Upper lobe of left lung (tissue), 4 donors: ENCODE measurements around the gene ETS1.

Source experiments
- EP300 ChIP-seq, 4 donors: sonication (generic); formaldehyde crosslinking; IDR thresholded peaks; one replicate each; pipeline ENCODE4 v1.5.1; 2017; ENCODE audit warnings: antibody characterized with exemption in 4 of 4, control low read depth in 2 of 4
- TF ChIP-seq, protein P1 (sequence below), 6 experiments: fragments of 450-650 bp in 4 of 6; fragments of 200-600 bp in 2 of 6; sonication (generic) in 2 of 6; IDR thresholded peaks; one replicate each; pipeline ENCODE4 v1.5.1; 2016 to 2019; ENCODE audit warnings: antibody characterized with exemption in 6 of 6

DNA sequence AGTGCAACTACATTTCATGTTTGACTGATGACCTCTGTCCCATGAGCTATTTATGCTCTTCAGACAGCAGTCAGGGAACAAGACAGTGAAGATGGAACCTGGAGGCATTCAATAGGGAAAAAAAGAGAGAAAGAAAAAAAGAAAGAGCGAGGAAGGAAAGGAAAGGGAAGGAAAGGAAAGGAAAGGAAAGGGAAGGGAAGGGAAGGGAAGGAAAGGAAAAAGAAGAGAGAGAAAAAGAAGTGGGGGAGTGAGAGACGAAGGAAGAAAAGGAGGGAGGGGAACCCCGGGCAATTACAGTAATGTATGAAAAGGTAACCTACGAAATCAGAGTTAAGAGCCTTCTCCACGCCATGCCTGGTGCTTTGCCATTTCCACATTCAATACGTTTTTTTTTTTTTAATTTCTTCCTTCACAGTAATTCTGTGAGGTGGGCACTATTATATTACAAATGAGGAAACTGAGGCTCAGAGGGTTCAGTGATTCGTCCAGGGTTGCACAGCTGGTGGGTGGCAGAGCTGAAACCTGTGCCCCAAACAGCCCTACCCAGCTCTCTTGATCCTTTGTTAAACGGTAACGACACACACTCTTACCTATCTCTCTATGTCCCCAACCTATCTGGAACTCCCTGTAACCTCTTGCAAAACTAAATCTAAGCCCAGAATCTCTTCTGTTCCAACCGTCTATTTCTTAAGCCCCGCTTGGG lies 39.3 kb downstream of the ETS1 start:
- TF ChIP-seq, protein P1, sequence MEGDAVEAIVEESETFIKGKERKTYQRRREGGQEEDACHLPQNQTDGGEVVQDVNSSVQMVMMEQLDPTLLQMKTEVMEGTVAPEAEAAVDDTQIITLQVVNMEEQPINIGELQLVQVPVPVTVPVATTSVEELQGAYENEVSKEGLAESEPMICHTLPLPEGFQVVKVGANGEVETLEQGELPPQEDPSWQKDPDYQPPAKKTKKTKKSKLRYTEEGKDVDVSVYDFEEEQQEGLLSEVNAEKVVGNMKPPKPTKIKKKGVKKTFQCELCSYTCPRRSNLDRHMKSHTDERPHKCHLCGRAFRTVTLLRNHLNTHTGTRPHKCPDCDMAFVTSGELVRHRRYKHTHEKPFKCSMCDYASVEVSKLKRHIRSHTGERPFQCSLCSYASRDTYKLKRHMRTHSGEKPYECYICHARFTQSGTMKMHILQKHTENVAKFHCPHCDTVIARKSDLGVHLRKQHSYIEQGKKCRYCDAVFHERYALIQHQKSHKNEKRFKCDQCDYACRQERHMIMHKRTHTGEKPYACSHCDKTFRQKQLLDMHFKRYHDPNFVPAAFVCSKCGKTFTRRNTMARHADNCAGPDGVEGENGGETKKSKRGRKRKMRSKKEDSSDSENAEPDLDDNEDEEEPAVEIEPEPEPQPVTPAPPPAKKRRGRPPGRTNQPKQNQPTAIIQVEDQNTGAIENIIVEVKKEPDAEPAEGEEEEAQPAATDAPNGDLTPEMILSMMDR (IDR thresholded peaks at IDR 0.05): no peak
- no peak for TF ChIP-seq EP300 (IDR thresholded peaks at IDR 0.05)
